ENCODE measurements around the gene INPP5E.

GRCh38 chr9:136441191-136441680 lies 1.6 kb upstream of the INPP5E start:
- no peak for TF ChIP-seq EZH2 (IDR thresholded peaks at IDR 0.05; ENCODE audit: borderline replicate concordance)
- no peak for TF ChIP-seq CTCF (IDR thresholded peaks at IDR 0.05; ENCODE audit: poor library complexity)
